ENCODE results near the gene CALHM4.
A peak's percentile ranks its signal among the peaks of the same experiment; 100 is the strongest.

CALHM4 gene

DNA sequence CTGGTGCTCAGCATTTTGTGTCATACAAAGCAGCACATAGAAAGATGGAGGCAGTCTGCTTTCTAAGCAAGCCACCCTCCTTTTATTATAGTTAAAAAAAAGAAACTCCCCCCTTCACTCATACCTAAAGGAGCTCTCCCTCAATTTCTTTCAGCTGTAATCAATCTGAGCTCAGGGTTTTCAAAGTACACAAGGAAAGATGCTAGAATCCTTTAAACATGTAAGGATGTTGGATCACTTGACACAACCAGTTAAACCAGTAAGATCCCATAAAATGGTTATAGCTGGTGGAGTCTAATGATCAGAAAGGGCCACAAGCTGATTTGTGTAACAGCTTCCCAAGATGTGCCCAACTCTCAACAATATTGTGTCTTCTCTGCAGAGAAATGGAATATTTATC, at the start of gene CALHM4:
Gene CALHM4, plus strand, starts transcription at position 301 of the 400 bp plus-strand sequence. Its CDS starts 43 bp downstream, at position 344.
- no peak for DNase-seq

GRCh38 chr6:116507324-116507723, 46.2 kb upstream of the CALHM4 start:
- no peak for DNase-seq

- DNase-seq = no peak
Measured at GRCh38 chr6:116508527-116508926, 45.0 kb upstream of the CALHM4 start.

GRCh38 chr6:116511424-116512110, 42.0 kb upstream of the CALHM4 start, which contains the start of gene CALHM5:
TSS of gene CALHM5 (plus strand) at chr6:116511639. CDS start at chr6:116511697, 58 bp downstream.
- peak; percentile 46 for DNase-seq

DNA sequence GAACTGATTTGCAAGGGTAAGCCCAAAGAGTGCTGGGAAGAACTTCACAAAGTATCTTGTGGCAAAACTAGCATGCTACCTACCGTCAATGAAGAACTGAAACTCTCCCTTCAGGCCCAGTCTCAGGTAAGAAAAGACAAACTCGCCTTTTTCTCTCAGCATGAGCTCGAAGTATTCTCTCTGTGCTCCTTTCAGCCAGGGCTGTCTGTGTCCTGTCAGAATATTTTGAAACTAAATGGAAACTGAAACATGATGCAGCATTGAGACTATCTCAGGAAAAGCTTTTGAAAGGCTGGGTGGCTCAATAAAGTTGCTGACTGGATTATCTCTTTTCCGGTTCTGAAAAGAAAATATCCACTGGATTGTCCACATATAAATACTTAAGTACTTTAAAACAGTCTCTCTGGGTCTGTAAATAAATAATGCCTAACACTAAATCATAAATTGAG, 41.4 kb upstream of the CALHM4 start:
- DNase-seq = no peak

GRCh38 chr6:116512734-116513133, 40.8 kb upstream of the CALHM4 start:
- DNase-seq = no peak

DNA sequence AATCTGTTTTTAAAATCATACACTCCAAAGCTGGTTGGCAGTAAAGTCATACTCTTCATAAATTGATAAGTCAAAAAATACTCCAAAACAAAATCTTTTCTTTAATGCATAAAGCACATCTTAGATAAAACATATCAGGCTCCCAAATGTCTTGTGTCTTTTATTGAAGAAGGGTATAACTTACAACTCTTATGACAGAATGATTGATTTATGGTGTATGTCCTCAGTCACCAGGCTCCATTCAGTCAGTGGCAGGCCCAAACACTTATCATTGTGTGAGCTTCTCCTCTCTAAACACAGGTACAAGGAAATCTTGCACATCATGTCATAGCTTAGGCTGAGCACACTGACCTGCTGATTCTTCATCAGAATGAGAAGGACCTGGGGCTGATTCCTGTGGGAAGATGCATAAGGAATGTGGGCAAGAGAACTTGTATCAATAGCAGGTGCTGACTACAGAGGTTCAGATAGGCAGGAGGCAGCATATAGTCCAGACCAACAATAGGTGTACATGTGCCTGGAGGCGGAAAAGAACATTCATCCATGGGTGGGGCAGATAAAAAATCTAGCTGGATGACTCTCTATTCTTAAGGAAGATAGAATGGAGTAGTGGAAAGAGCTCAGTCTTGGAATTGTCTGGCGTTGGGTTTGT, 40.2 kb upstream of the CALHM4 start:
- DNase-seq = no peak

DNA sequence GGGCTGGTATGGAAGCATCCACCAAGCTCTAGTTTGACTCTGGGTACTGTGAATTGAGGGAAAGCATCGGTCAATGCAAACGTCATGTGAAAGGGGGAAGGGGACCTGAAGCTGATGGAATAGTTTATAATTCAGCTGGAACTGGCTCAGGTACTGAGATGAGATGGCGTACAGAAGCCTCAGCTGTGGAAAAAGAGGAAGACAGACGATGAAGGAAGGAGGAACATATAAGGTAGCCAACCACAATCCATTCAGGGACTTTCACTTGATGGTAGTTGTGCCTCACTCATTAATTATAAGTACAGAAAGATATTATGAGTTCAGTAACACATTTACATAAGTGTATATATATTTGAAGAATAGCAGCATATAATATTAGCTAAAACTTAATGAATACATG, 39.4 kb upstream of the CALHM4 start:
- no peak for DNase-seq

DNA sequence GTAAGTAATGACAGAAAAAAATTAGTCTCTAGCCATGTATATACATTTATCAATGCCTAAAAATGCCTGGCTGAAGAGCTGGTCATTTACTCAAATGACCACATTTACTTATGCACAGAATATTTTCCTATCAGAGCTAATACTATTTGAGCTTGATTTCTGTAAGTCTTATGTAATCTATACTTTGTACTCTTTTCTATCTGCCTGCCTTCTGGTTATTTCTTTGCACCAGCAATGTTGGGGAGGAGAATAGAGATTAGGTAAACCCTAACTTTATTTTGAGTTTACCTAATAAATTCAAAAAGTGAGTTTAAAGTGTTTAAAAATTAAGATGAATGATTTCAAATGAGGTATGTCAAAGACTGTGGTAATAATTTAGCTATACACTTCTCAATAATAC, 38.4 kb upstream of the CALHM4 start:
- DNase-seq = no peak

DNA sequence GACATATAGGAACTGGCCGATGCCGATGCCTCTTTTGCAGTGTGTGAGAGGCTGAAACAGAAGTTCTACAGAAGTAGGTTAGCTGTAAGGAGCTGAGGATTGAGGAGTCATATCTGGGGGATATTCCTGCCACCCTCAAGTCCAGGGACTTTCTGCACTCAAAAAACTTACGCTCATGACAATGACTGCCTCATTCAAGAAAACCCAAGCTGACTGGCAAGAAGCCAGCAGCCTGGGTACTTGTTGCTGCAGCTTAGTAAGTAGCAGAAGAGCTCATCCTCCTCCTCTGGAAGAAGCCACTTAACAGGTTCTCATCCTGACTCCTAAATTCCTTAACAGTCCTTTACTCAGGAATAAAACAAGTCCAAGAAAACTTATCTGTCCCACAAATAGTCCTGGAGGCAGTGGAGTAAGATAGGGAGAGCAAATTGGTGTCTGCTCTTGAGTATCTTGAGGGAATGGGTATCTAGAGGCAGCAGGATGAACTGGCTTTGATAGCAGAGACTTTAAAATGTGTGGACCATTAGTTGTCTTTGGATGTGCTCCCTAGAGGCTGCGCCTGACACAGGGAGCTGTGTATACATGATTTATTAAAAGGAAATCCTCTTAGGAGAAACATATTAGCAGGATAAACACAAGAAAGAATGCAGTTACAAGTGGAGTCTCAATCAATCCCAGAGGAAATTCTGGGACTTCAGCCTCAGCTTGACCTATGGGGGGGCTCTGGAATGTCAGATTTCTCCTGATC, 34.8 kb upstream of the CALHM4 start:
- DNase-seq = no peak

GRCh38 chr6:116522896-116523295, 30.7 kb upstream of the CALHM4 start:
- DNase-seq = no peak

GRCh38 chr6:116524236-116524635, 29.3 kb upstream of the CALHM4 start:
- no peak for DNase-seq

DNA sequence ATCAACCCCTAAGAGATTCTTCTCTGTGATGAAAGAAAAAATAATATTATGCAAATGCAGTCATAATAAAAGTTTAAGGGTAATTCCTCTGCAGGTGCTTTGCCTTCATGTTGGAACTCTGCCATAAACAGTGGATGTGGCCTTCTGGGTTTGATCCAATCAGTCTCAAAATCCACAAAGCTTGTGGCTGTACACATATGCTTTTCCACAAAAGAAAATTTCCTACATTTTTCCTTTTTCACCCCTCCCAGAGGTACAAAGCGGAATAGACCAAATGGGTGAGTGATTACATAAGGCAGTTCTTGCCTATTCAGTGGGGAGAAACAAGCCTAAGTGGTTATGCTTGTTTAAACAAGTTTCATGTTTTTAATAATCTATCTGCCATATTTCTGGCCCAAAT, 25.4 kb upstream of the CALHM4 start:
- no peak for DNase-seq

- no peak for DNase-seq
Measured at GRCh38 chr6:116528780-116529179, 24.8 kb upstream of the CALHM4 start.

GRCh38 chr6:116529466-116530290, 23.9 kb upstream of the CALHM4 start:
- no peak for DNase-seq

DNA sequence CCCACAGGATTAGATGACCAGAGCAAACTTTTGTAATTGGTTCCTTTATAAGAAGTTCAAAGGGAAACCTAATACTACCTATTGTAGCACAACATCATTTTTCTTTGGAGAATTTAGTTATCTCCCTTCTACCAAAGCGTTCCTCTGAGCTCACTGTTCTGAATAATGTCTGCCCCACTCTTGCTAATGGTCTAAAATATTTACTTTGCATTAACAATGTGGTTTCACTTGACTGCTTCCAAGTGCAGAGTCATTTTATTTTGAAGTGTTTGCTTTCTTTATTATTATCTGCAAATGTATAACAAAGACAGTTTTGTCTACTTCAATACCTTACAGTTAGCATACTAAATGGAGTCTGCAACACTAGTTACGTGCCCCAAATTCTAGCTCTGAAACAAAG, 23.1 kb upstream of the CALHM4 start:
- DNase-seq = no peak

DNA sequence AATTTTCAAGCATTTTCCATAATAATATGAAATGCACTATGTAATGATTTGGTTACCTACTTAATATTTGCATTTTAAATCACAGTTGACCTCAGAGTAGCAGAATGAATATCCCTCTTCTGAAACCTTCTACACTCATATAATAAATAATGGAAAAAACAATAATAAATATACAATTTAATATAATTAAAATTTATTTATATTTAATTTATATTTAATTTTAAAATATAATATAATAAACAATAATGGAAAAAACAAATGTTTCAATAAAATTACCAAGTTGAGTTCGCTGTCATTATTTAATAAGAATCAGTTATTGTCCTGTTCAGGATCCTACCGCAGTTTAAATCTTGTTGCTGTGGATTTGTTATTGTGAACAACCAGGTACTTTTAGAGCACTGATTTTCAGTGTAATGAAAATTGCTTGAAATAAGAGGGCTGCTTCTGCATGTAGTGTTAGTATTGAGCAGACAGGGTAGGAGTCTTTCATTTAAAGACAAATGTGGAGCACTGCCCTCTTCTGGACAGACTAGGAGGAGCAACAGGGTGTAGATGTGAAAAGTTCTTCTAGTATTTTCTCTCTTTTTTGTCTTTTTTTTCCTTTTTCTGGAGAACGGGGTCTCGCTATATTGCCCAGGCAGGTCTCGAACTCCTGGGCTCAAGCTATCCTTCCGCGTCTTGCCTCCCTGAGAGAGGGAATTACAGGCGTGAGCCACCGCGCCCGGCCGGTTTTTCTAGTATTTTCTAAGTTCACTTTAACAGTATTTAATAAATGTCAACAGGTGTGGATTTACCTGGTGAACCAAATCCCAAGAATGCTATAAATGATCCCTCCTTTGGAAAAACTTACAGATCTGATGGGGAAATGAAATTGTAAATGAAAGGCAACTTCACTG, 21.6 kb upstream of the CALHM4 start:
- no peak for DNase-seq

DNA sequence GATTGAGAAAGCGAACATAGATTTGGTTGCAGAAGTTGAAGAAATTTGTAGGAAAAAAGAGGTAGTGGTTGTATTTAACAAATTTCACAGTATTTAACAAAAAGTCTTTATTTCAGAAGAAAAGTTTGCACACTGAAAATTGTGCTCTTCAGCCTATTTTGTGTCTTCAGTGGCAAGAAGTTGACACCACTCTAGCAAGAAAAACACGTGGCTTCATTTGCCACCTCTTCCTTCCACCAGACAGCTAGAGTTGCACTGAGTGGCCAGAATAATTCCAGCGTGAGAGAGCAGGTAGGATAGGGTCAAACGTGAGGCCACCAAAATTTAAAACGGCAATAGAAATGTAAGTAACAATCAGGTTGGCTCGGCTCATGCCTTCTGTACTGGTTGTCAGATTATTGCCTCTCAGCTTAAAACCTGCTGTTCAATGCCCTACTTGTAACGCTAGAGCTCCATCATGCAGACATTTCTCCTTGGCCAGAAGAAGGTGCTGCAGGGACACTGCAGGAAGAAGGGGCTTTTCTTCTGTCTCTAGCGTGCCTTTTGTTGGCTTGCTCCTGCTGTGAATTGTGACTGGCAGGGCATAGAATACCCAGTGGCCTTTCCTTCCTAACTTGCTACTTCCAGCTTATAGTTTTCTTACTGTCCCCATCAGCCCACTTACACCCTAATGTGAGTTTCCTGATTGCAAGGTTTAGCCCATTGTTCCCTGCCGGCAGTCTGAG, 20.2 kb upstream of the CALHM4 start:
- DNase-seq = no peak

DNA sequence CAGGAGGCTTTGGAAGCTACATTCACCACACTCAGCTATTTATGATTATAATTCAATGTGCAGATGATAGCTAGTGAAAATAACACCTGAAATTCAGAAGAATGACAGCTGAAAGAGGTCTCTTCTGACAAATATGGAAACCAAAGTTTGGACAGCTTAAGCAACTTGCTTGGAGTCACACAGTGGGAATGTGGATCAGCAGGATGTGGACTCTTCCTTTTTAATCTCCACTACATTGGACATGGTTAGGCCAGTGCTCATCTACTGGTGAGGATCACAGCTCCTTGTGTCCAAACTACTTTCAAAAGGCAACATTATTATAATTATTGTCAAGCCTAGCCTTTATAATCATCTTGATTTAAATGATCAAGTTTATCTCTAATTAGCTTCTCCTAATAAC, 18.4 kb upstream of the CALHM4 start:
- no peak for DNase-seq

DNA sequence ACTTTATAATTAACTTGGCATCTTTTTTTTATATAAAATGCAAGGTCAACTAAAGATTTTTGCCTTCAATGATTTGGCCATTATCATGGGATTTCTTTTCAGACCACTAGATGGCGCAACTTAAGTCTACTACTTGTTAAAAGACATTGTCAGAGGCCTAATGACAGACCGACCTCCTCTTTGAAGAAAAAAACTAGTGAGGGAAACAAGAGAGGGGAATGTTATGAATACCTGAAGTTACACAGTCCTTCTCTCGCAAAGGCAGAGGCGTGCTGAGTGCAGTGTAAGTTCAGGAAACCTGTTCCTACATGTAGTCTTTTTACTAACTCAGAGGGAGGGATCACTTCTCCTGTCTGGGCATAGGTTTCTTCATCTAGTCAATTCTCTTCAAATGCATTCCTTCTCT, 17.3 kb upstream of the CALHM4 start:
- DNase-seq = no peak

- no peak for DNase-seq
Measured at GRCh38 chr6:116542426-116542825, 11.1 kb upstream of the CALHM4 start.
